GM10266 (cell line): ENCODE measurements around the gene AMPH.
"Not testable (repeated sequence)": the region's sequence is repeated elsewhere in the genome, so short reads cannot be mapped to it uniquely, and the experiment has no call there.

Experiments
- DNase-seq: peaks from one replicate; pipeline ENCODE4 v3.0.0; 2012; ENCODE audit errors: extremely low spot score
- CTCF ChIP-seq: IDR thresholded peaks from 2 replicates; pipeline ENCODE4 v1.5.1; 2012; ENCODE audit warnings: mild to moderate bottlenecking, low read depth; ENCODE audit not compliant: control insufficient read depth, insufficient read depth; ENCODE audit errors: missing control alignments

The AMPH gene

DNA sequence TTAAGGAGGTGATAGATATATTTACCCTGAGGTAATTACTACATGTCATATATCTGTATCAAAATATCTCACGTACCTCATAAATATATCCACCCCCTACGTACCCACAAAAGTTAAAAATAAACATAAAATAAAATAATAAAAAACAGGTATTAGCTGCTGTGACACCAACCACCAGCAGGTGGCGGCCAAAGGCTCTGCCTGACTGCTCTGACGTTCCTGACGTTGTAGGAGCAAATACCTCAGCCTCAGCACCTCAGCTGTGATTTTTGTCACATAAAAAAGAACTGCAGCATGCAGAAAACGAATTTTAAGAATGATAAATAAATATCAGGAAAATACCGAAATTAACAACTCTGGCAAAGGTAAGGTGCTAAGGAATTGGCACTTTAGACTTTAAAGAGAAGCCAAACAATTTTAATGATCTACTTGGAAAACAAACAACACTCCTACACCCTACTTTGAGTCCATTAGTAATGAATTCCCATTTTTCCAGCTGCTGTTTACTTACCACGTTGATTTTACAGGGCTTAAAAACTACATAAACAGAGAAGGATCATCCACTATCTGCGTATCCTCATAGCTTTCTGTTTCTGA lies 232.3 kb downstream of the AMPH start:
- peak; percentile 88 for TF ChIP-seq CTCF
- peak; percentile 49 for DNase-seq

- no peak for DNase-seq
- TF ChIP-seq CTCF, result no peak
Measured at GRCh38 chr7:38396852-38397251, 234.3 kb downstream of the AMPH start.

GRCh38 chr7:38395921-38396552 lies 235.1 kb downstream of the AMPH start:
- DNase-seq, result not testable (repeated sequence)

DNA sequence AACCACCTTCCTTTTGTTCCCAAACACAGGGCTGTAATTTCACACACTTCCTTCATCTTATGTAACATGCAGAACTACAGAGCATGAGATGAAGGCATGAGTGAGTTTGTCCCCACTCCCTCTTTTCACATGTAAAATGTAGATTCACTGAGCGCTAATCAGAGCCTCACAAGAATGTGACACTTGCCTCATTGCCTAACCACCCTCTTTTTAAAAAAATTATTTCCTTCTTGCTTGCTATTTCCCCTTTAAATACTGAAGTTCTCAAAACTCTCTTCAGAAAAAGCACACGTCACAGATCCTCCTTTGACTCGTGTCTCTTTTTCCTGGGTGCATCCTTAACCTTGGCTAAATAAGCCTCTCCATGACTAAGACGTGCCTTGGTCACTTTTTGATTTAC lies 236.5 kb downstream of the AMPH start:
- TF ChIP-seq CTCF, result no peak
- no peak for DNase-seq

- no peak for DNase-seq
- TF ChIP-seq CTCF, result no peak
Measured at GRCh38 chr7:38393874-38394273, 237.3 kb downstream of the AMPH start.

GRCh38 chr7:38391751-38392150 lies 239.4 kb downstream of the AMPH start:
- DNase-seq, result no peak
- TF ChIP-seq CTCF, result no peak

- no peak for TF ChIP-seq CTCF
- no peak for DNase-seq
Measured at GRCh38 chr7:38385682-38386081, 245.5 kb downstream of the AMPH start.
